ENCODE data around the gene RGS7BP. TPM values are rescaled to one million over a fixed set of nuclear protein-coding genes. Genes with fewer than 3 reads are reported as not detected.

Gene RGS7BP
- total and polyA plus RNA-seq, 2 donors, result 2.3 to 4.3 TPM

DNA sequence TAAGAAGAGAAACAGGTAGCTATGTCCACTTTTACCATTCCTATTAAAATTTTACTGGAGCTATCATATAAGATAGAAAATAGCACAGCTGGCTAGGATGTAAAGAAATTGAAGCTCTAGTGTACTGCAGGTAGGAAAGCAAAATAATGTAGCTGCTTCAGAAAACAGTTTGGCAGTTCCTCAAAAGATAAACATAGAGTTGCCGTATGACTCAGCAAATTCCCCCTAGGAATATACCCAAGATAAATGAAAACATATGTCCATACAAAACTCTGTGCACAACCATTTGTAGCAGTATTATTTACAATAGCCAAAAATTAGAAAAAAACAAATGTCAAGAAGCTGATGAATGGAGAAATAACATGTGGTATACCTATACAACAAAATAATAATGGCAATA, 119.9 kb downstream of the RGS7BP start:
- H3K4me3 ChIP-seq (ENCODE audit: low read depth, low read length), result no peak overlapping the region

DNA sequence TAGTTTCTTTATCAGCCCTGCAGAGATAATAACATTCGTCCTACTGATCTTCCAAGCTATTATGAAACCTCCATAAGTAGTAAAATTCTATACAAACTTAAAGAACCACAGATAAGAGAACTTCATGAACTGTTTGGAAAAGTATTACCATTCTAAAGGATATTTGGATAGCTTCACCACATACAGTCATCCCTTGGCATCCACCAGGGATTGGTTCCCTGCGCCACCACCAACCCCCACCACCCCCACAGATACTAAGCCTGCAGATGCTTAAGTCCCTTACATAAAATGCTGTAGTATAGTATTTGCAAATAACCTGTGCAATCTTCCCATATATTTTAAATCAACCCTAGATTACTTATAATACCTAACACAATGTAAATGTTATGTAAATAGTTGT, 123.1 kb downstream of the RGS7BP start:
- no peak for DNase-seq (ENCODE audit: extremely low spot score)
- H3K27ac ChIP-seq (ENCODE audit: low read depth), result no peak overlapping the region
- no peaks in the 10 kb centered on the region for H3K36me3 ChIP-seq (ENCODE audit: insufficient read depth)
- 38% methylated on average over 2 of the region's 2 CpGs for WGBS
- no peaks in the 10 kb centered on the region for H3K4me1 ChIP-seq (ENCODE audit: insufficient read depth)
- no peak overlapping the region for H3K4me3 ChIP-seq (ENCODE audit: low read depth, low read length)

More for the DNA sequence above, 119.9 kb downstream of the RGS7BP start:
- DNase-seq (ENCODE audit: extremely low spot score), result no peak
- Histone ChIP-seq H3K27ac (ENCODE audit: low read depth) (no peak overlapping the region), H3K36me3 (ENCODE audit: insufficient read depth) (no peaks in the 10 kb centered on the region), H3K4me1 (ENCODE audit: insufficient read depth) (no peaks in the 10 kb centered on the region)
- WGBS, result 32% methylated on average over 1 of the region's 1 CpG

DNA sequence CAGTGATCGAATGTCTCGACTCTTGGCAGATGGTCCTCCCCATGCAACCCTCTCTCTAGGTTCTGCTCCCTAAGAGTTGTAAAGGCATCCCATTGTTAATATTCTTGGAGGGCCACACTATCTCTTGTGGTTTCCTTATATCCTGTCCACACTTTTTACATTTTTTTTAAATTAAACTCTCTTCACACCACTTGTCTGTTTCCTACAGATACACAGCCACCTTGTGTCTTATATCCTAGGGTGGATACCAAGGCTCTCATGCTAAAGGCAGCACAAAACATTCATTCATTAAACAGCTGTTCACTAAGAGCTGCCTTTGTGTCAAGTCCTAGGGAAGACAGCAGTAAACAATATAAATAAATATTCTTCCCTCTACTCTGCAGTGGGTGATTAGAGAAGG, 124.0 kb downstream of the RGS7BP start:
- no peak overlapping the region for H3K27ac ChIP-seq (ENCODE audit: low read depth)
- 85% methylated on average over 2 of the region's 2 CpGs for WGBS

DNA sequence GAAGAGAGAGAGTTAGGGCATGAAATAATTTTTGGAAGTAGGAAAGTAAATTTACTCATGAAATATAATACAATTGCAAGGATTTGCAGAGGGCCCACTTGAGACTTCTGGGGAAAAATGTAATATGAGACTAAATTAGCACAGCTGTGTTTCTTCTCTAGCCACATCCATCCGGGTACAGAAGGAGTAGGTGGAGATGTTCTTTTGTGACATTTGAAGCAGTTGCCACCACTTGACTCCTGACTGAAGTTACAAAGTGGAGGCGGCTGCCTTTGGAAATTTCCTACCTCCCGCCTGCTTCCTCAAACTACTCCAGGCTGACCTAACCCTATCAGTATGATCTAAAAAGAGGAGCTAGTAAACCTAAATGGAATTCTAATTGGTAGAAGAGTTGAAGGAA, 126.4 kb downstream of the RGS7BP start:
- no peaks in the 10 kb centered on the region for H3K36me3 ChIP-seq (ENCODE audit: insufficient read depth)
- WGBS, result 33% methylated on average over 3 of the region's 3 CpGs
- no peak for DNase-seq (ENCODE audit: extremely low spot score)
- no peaks in the 10 kb centered on the region for H3K4me1 ChIP-seq (ENCODE audit: insufficient read depth)
- no peak overlapping the region for H3K4me3 ChIP-seq (ENCODE audit: low read depth, low read length)
- no peak overlapping the region for H3K27ac ChIP-seq (ENCODE audit: low read depth)

More for the DNA sequence above, 124.0 kb downstream of the RGS7BP start:
- H3K36me3 ChIP-seq (ENCODE audit: insufficient read depth), result no peaks in the 10 kb centered on the region
- no peak for DNase-seq (ENCODE audit: extremely low spot score)
- H3K4me1 ChIP-seq (ENCODE audit: insufficient read depth), result no peaks in the 10 kb centered on the region
- no peak overlapping the region for H3K4me3 ChIP-seq (ENCODE audit: low read depth, low read length)

DNA sequence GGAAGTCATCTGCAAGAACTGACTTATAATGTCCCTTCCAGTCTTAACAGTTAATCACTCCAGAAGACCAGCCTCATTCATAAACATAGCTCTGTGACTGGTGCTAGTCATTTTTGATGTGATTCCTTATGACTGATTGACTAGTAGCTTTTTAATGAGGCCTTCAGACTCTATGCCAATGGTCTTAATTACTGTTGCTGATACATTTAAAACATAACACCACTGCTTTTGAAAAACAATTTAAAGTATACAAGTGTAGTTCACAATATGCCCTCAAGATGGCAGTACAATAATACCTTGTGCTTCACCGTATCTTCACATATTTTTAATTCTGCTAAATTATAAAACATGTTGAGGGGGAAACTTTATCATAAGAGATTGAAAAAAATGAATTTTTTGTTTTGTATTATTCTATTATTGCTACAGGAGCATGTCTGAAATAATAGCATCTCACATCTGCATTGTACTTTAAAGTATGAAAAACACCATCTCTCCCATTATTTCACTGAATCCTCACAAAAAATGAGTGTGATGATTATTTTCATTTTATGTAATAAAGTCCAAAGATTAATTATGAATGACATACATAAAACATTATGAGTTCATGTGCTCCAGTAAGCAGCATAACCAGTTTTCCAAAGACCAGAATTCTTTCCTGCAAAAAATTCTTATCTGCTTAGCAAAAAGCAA, 129.3 kb downstream of the RGS7BP start:
- no peak overlapping the region for H3K27ac ChIP-seq (ENCODE audit: low read depth)
- DNase-seq (ENCODE audit: extremely low spot score), result no peak
- 0% methylated on average over 1 of the region's 1 CpG for WGBS
- H3K4me3 ChIP-seq (ENCODE audit: low read depth, low read length), result no peak overlapping the region
- H3K4me1 ChIP-seq (ENCODE audit: insufficient read depth), result no peaks in the 10 kb centered on the region
- no peaks in the 10 kb centered on the region for H3K36me3 ChIP-seq (ENCODE audit: insufficient read depth)

DNA sequence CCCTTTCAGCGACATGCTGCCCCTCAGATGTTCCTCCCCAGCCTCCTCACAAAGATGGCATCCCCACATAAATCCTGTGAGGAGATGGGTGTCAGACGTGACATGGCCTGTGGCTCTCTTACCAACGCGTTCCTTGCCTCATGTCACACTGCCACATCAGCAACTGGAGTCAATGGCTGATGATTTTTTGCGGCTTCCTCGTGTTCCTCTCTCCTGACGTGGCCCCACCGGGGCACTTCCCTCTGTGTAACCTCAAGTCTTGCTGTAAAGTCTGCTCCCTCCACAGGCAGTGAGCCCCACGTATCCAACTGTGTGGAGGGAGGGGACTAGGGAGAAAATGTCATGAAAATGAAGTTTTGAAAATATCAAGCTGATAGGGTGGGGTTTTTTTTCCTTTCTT, 131.3 kb downstream of the RGS7BP start:
- no peak for DNase-seq (ENCODE audit: extremely low spot score)
- no peaks in the 10 kb centered on the region for H3K4me1 ChIP-seq (ENCODE audit: insufficient read depth)
- 48% methylated on average over 9 of the region's 9 CpGs for WGBS

DNA sequence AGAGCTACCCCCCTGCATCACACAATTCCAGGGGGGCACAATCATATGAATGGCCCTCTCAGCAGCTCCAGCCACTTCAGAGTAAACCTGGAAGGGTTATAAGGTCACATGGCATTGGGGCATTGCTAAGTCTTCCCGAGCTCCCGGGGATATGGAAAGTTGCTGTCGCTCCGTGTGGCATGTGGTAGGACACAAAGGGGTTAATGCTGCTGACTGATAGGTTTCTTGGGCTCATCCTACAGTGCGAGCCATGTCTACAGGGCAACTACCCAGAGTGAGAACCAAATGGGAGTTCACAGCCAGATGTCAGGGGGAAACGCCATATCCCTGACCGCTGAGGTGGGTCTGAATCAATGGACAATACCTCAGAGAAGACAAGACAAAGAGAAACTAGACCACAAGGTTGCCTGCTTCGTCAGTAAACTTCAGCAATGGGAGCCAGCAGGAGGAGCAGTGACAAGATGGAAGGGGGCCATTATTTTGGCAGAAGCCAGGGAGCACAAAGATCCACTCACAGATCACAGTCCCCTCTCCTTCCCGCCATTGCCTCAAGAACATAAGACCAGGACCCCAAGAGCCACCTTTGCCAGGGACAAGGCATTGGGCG, 132.1 kb downstream of the RGS7BP start:
- Histone ChIP-seq H3K36me3 (ENCODE audit: insufficient read depth) (no peaks in the 10 kb centered on the region), H3K4me1 (ENCODE audit: insufficient read depth) (no peaks in the 10 kb centered on the region), H3K4me3 (ENCODE audit: low read depth, low read length) (no peak overlapping the region), H3K27ac (ENCODE audit: low read depth) (no peak overlapping the region)
- WGBS, result 58% methylated on average over 10 of the region's 10 CpGs
- no peak for DNase-seq (ENCODE audit: extremely low spot score)

More for the DNA sequence above, 131.3 kb downstream of the RGS7BP start:
- no peaks in the 10 kb centered on the region for H3K36me3 ChIP-seq (ENCODE audit: insufficient read depth)
- no peak overlapping the region for H3K4me3 ChIP-seq (ENCODE audit: low read depth, low read length)
- no peak overlapping the region for H3K27ac ChIP-seq (ENCODE audit: low read depth)

DNA sequence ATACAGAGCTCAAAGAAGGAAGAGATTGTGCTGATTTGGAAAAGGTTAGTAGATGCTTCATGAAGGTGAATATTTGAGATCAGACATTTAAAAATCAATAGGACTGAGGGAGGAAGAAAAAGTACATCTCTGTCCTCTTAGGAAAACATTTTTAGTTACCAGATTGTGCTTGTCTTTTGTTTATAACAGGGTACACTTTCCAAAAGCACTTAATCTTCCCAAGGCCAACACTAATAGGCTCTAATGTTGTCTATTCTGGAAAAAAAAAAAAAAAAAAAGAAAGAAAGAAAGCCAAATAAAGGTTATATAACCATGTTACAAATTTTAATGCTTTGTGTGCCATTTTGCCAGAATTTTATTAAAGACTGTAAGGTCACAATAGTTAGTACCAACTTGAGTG, 139.0 kb downstream of the RGS7BP start:
- Histone ChIP-seq H3K36me3 (ENCODE audit: insufficient read depth) (no peaks in the 10 kb centered on the region), H3K4me3 (ENCODE audit: low read depth, low read length) (no peak overlapping the region), H3K4me1 (ENCODE audit: insufficient read depth) (no peaks in the 10 kb centered on the region), H3K27ac (ENCODE audit: low read depth) (no peak overlapping the region)
- DNase-seq (ENCODE audit: extremely low spot score), result no peak

DNA sequence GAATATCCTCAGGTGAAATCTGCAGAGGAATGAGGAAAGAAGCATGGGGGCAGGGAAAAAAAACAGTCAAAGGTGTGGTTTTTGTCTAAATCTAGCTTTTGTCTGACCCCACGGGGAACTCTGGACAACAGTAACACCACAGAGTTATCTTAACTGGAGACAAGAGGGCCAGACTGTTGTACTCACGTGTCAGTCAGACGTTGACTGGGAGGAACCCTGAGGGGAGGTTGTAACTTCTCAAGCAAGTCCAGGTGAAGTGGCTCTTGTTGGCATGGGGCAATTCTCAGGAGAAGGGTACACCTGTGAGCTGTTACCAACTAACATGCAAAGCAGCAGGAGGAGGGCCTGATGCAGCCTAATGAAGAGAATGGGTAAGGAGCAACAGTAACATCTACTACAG, 140.4 kb downstream of the RGS7BP start:
- Histone ChIP-seq H3K4me3 (ENCODE audit: low read depth, low read length) (no peak overlapping the region), H3K27ac (ENCODE audit: low read depth) (no peak overlapping the region), H3K36me3 (ENCODE audit: insufficient read depth) (no peaks in the 10 kb centered on the region), H3K4me1 (ENCODE audit: insufficient read depth) (no peaks in the 10 kb centered on the region)
- no peak for DNase-seq (ENCODE audit: extremely low spot score)
- WGBS, result 74% methylated on average over 3 of the region's 3 CpGs

DNA sequence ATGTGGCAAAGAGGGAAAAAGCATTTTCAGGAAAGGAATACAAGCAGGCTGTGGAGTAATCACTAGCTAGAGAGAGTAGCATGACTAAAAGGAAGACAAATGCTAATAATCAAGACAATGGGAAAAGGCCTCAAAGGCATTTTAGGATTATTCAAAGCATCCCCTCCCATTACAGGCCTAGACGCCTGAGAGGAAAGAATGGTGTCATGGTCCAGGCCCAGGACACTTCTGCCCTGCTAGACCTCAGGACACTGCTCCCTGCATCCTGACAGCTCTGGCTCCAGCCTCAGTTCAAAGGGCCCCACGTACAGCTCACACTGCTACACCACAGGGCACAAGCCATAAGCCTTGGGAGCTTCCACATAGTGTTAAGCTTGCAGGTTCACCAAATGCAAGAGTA, 143.7 kb downstream of the RGS7BP start:
- H3K36me3 ChIP-seq (ENCODE audit: insufficient read depth), result no peaks in the 10 kb centered on the region
- no peak overlapping the region for H3K4me3 ChIP-seq (ENCODE audit: low read depth, low read length)
- no peak overlapping the region for H3K27ac ChIP-seq (ENCODE audit: low read depth)
- H3K4me1 ChIP-seq (ENCODE audit: insufficient read depth), result no peaks in the 10 kb centered on the region
- 74% methylated on average over 2 of the region's 2 CpGs for WGBS
- no peak for DNase-seq (ENCODE audit: extremely low spot score)

DNA sequence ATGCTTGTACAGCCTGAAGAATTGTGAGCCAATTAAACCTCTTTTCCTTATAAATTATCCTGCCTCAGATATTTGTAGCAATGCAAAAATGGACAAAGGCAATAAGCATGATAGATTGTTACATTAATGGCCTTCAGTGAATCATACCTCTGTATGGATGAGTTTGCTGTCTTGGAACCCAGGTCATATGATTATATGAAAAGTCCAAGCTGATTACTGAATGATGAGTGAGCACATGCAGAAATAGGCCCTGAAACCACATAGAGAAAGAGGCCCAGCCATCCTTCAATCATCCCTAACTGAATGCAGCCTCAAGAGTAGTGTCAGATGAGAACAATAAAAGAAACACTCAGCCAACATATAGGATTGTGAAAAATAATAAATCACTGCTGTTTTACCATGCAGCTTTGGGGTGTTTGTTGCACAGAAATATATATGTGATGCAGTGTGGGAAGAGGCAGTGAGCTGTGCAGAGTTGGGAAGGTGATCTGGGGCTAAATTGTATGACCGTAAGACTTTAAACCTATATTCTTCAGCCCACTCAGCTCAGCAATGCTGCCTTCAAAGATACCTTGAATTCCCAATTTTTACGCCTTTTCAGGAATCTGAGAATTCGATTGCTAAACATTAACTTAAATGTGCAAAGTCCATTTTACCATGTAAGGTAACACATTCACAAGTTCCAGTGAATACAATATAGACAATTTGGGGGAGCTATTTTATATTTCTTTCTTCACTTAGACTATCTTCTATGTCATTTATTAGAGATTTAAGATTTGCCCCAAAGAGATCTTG, 148.1 kb downstream of the RGS7BP start:
- Histone ChIP-seq H3K4me3 (ENCODE audit: low read depth, low read length) (no peak overlapping the region), H3K27ac (ENCODE audit: low read depth) (no peak overlapping the region), H3K36me3 (ENCODE audit: insufficient read depth) (no peaks in the 10 kb centered on the region), H3K4me1 (ENCODE audit: insufficient read depth) (no peaks in the 10 kb centered on the region)
- 90% methylated on average over 3 of the region's 3 CpGs for WGBS
- no peak for DNase-seq (ENCODE audit: extremely low spot score)

DNA sequence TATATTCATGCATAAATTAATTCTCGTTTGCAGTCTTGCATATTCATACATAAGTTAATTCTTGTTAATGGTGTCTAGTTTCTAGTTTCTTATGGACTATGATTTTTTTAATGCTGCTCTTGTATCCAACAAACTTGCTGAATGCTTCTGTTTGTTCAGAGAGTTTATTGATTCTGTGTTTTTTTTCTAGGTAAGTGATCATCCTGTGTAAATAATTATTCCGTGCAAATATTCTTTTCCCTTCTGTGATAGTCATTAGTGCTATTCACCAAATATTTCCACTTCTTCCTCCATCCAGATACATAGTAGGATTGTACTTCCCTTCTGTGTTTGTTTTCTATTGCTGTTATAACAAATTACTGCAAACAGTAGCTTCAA, 148.7 kb downstream of the RGS7BP start:
- no peak overlapping the region for H3K4me3 ChIP-seq (ENCODE audit: low read depth, low read length)
- no peaks in the 10 kb centered on the region for H3K36me3 ChIP-seq (ENCODE audit: insufficient read depth)
- no peak for DNase-seq (ENCODE audit: extremely low spot score)
- no peaks in the 10 kb centered on the region for H3K4me1 ChIP-seq (ENCODE audit: insufficient read depth)
- 83% methylated on average over 2 of the region's 2 CpGs for WGBS
- H3K27ac ChIP-seq (ENCODE audit: low read depth), result no peak overlapping the region

DNA sequence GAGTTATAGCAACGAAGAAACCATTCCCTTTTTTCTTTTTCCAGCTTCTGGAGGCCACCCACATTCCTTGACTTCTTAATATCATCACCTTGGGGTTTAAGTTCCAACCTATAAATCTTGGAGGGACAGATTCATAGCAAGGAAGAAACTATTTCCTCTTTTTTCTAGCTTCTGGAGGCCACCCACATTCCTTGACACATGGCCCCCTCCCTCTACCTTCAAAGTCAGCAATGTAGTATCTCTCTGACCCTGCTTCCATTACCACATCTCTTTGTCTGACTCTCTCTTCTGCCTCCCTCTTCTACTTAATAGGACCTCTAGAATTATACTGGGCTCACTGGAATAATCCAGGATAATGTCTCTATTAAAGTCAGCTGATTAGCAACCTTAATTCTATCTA, 149.8 kb downstream of the RGS7BP start:
- WGBS, result 61% methylated on average over 1 of the region's 1 CpG
- no peak overlapping the region for H3K4me3 ChIP-seq (ENCODE audit: low read depth, low read length)
- H3K36me3 ChIP-seq (ENCODE audit: insufficient read depth), result no peaks in the 10 kb centered on the region
- H3K4me1 ChIP-seq (ENCODE audit: insufficient read depth), result no peaks in the 10 kb centered on the region
- no peak overlapping the region for H3K27ac ChIP-seq (ENCODE audit: low read depth)
- no peak for DNase-seq (ENCODE audit: extremely low spot score)

DNA sequence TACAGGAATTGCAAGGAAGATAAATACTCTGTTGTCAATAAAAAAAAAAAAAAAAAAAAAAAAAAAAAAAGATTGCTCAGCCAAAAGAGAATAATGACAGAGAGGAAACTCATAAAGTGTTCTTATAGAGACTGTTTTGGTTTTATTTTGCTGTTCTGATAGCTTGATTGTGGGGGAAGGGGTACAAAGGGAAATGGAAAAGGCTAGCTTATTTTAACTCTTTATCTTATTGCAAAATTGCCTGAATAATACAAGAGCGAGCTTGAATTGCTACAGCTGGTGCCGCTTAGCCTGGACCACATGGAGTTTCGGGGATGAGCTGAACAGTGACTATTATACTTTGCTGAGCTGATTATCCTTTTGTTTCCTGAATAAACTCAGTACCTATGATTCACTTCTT, 153.5 kb downstream of the RGS7BP start:
- Histone ChIP-seq H3K4me1 (ENCODE audit: insufficient read depth) (no peaks in the 10 kb centered on the region), H3K4me3 (ENCODE audit: low read depth, low read length) (no peak overlapping the region), H3K36me3 (ENCODE audit: insufficient read depth) (no peaks in the 10 kb centered on the region), H3K27ac (ENCODE audit: low read depth) (no peak overlapping the region)
- no peak for DNase-seq (ENCODE audit: extremely low spot score)
- WGBS, result 25% methylated on average over 3 of the region's 3 CpGs

Measured in urinary bladder (tissue), 4 donors.